Endometrium (tissue), 2 donors: ENCODE results near the gene GPR4.
"Not testable (repeated sequence)": the region's sequence is repeated elsewhere in the genome, so short reads cannot be mapped to it uniquely, and the experiment has no call there.

Experiments used
- FAIRE-seq: peaks from 2 replicates; lab custom pipeline; 2012; peaks lifted over from hg19 to GRCh38; lab: Jason Lieb, UNC
- donor health status: control.
- donor health status: control.

Gene GPR4

GRCh38 chr19:45621976-45622503 lies 20.0 kb upstream of the GPR4 start:
- no peak for FAIRE-seq

GRCh38 chr19:45621389-45621788 lies 19.4 kb upstream of the GPR4 start:
- no peak for FAIRE-seq

GRCh38 chr19:45616704-45617017 lies 14.6 kb upstream of the GPR4 start:
- no peak for FAIRE-seq

GRCh38 chr19:45615795-45616703 lies 14.0 kb upstream of the GPR4 start:
- FAIRE-seq = no peak

- not testable (repeated sequence) for FAIRE-seq
Observed at GRCh38 chr19:45615056-45615455, 13.0 kb upstream of the GPR4 start.

- no peak for FAIRE-seq
Observed at GRCh38 chr19:45613926-45614725, 12.1 kb upstream of the GPR4 start.

GRCh38 chr19:45608948-45609347 lies 6.9 kb upstream of the GPR4 start:
- FAIRE-seq = no peak

GRCh38 chr19:45607071-45608029 lies 5.3 kb upstream of the GPR4 start:
- FAIRE-seq = no peak

GRCh38 chr19:45601115-45601514 lies 897 bp downstream of the GPR4 start:
- no peak for FAIRE-seq

- no peak for FAIRE-seq
Observed at GRCh38 chr19:45600340-45600885, 1.6 kb downstream of the GPR4 start.

GRCh38 chr19:45599286-45599685 lies 2.7 kb downstream of the GPR4 start:
- FAIRE-seq = no peak

GRCh38 chr19:45598267-45599001 lies 3.6 kb downstream of the GPR4 start:
- FAIRE-seq = no peak

GRCh38 chr19:45597425-45598111 lies 4.4 kb downstream of the GPR4 start:
- FAIRE-seq = no peak

GRCh38 chr19:45595814-45596213 lies 6.2 kb downstream of the GPR4 start:
- no peak for FAIRE-seq

GRCh38 chr19:45593520-45593919 lies 8.5 kb downstream of the GPR4 start:
- FAIRE-seq = no peak

- FAIRE-seq = no peak
Observed at GRCh38 chr19:45592366-45592765, 9.6 kb downstream of the GPR4 start.

GRCh38 chr19:45591638-45592005 lies 10.4 kb downstream of the GPR4 start:
- FAIRE-seq = no peak

GRCh38 chr19:45591004-45591637 lies 10.9 kb downstream of the GPR4 start:
- FAIRE-seq = no peak

GRCh38 chr19:45590300-45591003 lies 11.6 kb downstream of the GPR4 start:
- FAIRE-seq = no peak
